Measurements from ENCODE around the gene LAMB1.

LAMB1 gene

GRCh38 chr7:108000875-108001763, 1.8 kb downstream of the LAMB1 start:
- no peaks in the 10 kb centered on the region for H3K9me3 Mint-ChIP-seq
- peaks cover 44% of the 10 kb centered on the region for H3K4me1 Mint-ChIP-seq
- peak in 1 of 3 experiments; percentile 18 for TF ChIP-seq CTCF (IDR thresholded peaks at IDR 0.05; ENCODE audit: unreplicated experiment in 3 of 3)
- peaks cover 55% of the 10 kb centered on the region for H3K27me3 Mint-ChIP-seq (ENCODE audit: low read depth)
- H3K27ac Mint-ChIP-seq: peak overlapping the region; percentile 92 to 98 (median 95)
- peaks cover 30% of the 10 kb centered on the region for H3K36me3 Mint-ChIP-seq (ENCODE audit: low read depth)
- peak overlapping the region; percentile 96 to 98 (median 97) for H3K4me3 Mint-ChIP-seq

GRCh38 chr7:107999779-108000560, 3.0 kb downstream of the LAMB1 start:
- peaks cover 35% of the 10 kb centered on the region for H3K36me3 Mint-ChIP-seq (ENCODE audit: low read depth)
- peak overlapping the region; percentile 69 to 97 (median 96) for H3K4me3 Mint-ChIP-seq
- TF ChIP-seq CTCF (IDR thresholded peaks at IDR 0.05; ENCODE audit: unreplicated experiment in 3 of 3): no peak
- peaks cover 49% of the 10 kb centered on the region for H3K27me3 Mint-ChIP-seq (ENCODE audit: low read depth)
- H3K9me3 Mint-ChIP-seq: no peaks in the 10 kb centered on the region
- peak overlapping the region; percentile 80 to 92 (median 81) for H3K27ac Mint-ChIP-seq
- peaks cover 52% of the 10 kb centered on the region for H3K4me1 Mint-ChIP-seq

GRCh38 chr7:107998660-107999480, 4.1 kb downstream of the LAMB1 start:
- TF ChIP-seq CTCF (IDR thresholded peaks at IDR 0.05; ENCODE audit: unreplicated experiment in 3 of 3): no peak
- peaks cover 38% of the 10 kb centered on the region for H3K27me3 Mint-ChIP-seq (ENCODE audit: low read depth)
- H3K4me1 Mint-ChIP-seq: peaks cover 54% of the 10 kb centered on the region

GRCh38 chr7:107998150-107998549, 4.8 kb downstream of the LAMB1 start:
- Mint-ChIP-seq H3K4me1 (peaks cover 59% of the 10 kb centered on the region), H3K9me3 (no peaks in the 10 kb centered on the region), H3K36me3 (ENCODE audit: low read depth) (peaks cover 49% of the 10 kb centered on the region), H3K27me3 (ENCODE audit: low read depth) (peaks cover 34% of the 10 kb centered on the region), H3K27ac (peak overlapping the region; percentile 78 to 81 (median 80)), H3K4me3 (peak overlapping the region; percentile 32 to 54 (median 47))
- no peak for TF ChIP-seq CTCF (IDR thresholded peaks at IDR 0.05; ENCODE audit: unreplicated experiment in 3 of 3)

More at GRCh38 chr7:107998660-107999480, 4.1 kb downstream of the LAMB1 start:
- peak overlapping the region; percentile 80 to 92 (median 81) for H3K27ac Mint-ChIP-seq
- H3K36me3 Mint-ChIP-seq (ENCODE audit: low read depth): peaks cover 42% of the 10 kb centered on the region
- H3K9me3 Mint-ChIP-seq: no peaks in the 10 kb centered on the region
- peak overlapping the region; percentile 69 to 96 (median 73) for H3K4me3 Mint-ChIP-seq

- H3K27ac Mint-ChIP-seq: peak overlapping the region; percentile 91 to 97 (median 92)
- peaks cover 57% of the 10 kb centered on the region for H3K36me3 Mint-ChIP-seq (ENCODE audit: low read depth)
- H3K9me3 Mint-ChIP-seq: no peaks in the 10 kb centered on the region
- H3K4me3 Mint-ChIP-seq: peak overlapping the region; percentile 34 to 65 (median 55)
- peaks cover 65% of the 10 kb centered on the region for H3K4me1 Mint-ChIP-seq
- H3K27me3 Mint-ChIP-seq (ENCODE audit: low read depth): peaks cover 28% of the 10 kb centered on the region
- TF ChIP-seq CTCF (IDR thresholded peaks at IDR 0.05; ENCODE audit: unreplicated experiment in 3 of 3): no peak
These were observed 6.7 kb downstream of the LAMB1 start for GRCh38 chr7:107996072-107996882.
